HL-60 (cell line): Measurements from ENCODE around the gene PIEZO1.

ENCODE experiments used
- DNase-seq, 2 experiments: peaks; one replicate each; pipeline ENCODE4 v3.0.0-alpha.2; 2010 to 2020; ENCODE audit warnings: low read depth in 1 of 2, low spot score in 1 of 2
- H3K27ac ChIP-seq: fragments of 250-450 bp; sonication (Bioruptor Pico); replicated peaks from 2 replicates; pipeline ENCODE4 v1.5.1; 2020; ENCODE audit warnings: mild to moderate bottlenecking, moderate library complexity
- H3K27me3 ChIP-seq: fragments of 250-450 bp; sonication (Bioruptor Pico); 2 replicates; pipeline ENCODE4 v1.5.1; 2021; ENCODE audit warnings: mild to moderate bottlenecking, moderate library complexity; ENCODE audit not compliant: insufficient read depth, poor library complexity, severe bottlenecking
- H3K4me3 ChIP-seq: replicated peaks from 2 replicates; pipeline ENCODE4 v1.5.1; 2011; ENCODE audit warnings: mild to moderate bottlenecking, control low read depth, low read length; ENCODE audit not compliant: insufficient read depth
- GABPA ChIP-seq: IDR thresholded peaks from 2 replicates; pipeline ENCODE4 v1.6.1; 2012; ENCODE audit warnings: low read depth
- POLR2AphosphoS5 ChIP-seq: IDR thresholded peaks from 2 replicates; pipeline ENCODE4 v1.6.1; 2012; ENCODE audit warnings: low read depth
- SPI1 ChIP-seq: IDR thresholded peaks from 2 replicates; pipeline ENCODE4 v1.6.1; 2012; ENCODE audit warnings: low read depth, mild to moderate bottlenecking, borderline replicate concordance
- TF ChIP-seq, protein P1 (sequence below): IDR thresholded peaks from 2 replicates; pipeline ENCODE4 v1.6.1; 2012; ENCODE audit warnings: low read depth; ENCODE audit not compliant: insufficient replicate concordance
- TF ChIP-seq, protein P2 (sequence below): IDR thresholded peaks from one replicate; pipeline ENCODE4 v1.5.1; 2011; ENCODE audit warnings: low read length, control low read depth, inconsistent platforms; ENCODE audit not compliant: insufficient read depth

Gene PIEZO1

DNA sequence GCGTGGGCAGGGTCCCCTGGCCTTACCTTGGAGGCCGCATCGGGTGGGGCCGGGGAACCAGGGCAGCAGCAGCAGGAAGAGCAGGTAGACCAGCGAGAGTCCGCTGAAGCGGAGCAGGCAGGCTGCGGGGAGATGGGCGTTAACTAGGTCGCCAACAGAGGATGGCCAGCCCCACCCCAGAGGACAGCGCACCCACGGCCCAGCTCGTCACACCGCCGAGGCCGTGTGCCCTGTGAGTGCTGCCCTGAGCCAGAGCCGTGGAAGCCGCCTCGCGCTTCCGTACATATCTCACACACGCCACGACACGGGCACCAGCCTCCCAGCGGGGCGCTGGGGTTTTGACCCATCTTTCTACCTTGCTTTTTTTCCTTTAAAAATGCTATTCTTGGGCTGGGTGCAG is 35.7 kb downstream of the PIEZO1 start:
- no peak overlapping the region for H3K4me3 ChIP-seq
- no peak for TF ChIP-seq SPI1
- TF ChIP-seq, protein P1, sequence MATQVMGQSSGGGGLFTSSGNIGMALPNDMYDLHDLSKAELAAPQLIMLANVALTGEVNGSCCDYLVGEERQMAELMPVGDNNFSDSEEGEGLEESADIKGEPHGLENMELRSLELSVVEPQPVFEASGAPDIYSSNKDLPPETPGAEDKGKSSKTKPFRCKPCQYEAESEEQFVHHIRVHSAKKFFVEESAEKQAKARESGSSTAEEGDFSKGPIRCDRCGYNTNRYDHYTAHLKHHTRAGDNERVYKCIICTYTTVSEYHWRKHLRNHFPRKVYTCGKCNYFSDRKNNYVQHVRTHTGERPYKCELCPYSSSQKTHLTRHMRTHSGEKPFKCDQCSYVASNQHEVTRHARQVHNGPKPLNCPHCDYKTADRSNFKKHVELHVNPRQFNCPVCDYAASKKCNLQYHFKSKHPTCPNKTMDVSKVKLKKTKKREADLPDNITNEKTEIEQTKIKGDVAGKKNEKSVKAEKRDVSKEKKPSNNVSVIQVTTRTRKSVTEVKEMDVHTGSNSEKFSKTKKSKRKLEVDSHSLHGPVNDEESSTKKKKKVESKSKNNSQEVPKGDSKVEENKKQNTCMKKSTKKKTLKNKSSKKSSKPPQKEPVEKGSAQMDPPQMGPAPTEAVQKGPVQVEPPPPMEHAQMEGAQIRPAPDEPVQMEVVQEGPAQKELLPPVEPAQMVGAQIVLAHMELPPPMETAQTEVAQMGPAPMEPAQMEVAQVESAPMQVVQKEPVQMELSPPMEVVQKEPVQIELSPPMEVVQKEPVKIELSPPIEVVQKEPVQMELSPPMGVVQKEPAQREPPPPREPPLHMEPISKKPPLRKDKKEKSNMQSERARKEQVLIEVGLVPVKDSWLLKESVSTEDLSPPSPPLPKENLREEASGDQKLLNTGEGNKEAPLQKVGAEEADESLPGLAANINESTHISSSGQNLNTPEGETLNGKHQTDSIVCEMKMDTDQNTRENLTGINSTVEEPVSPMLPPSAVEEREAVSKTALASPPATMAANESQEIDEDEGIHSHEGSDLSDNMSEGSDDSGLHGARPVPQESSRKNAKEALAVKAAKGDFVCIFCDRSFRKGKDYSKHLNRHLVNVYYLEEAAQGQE: no peak
- TF ChIP-seq, protein P2, sequence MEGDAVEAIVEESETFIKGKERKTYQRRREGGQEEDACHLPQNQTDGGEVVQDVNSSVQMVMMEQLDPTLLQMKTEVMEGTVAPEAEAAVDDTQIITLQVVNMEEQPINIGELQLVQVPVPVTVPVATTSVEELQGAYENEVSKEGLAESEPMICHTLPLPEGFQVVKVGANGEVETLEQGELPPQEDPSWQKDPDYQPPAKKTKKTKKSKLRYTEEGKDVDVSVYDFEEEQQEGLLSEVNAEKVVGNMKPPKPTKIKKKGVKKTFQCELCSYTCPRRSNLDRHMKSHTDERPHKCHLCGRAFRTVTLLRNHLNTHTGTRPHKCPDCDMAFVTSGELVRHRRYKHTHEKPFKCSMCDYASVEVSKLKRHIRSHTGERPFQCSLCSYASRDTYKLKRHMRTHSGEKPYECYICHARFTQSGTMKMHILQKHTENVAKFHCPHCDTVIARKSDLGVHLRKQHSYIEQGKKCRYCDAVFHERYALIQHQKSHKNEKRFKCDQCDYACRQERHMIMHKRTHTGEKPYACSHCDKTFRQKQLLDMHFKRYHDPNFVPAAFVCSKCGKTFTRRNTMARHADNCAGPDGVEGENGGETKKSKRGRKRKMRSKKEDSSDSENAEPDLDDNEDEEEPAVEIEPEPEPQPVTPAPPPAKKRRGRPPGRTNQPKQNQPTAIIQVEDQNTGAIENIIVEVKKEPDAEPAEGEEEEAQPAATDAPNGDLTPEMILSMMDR: no peak
- no peak for TF ChIP-seq POLR2AphosphoS5
- no peak for TF ChIP-seq GABPA
- no peak for DNase-seq
- H3K27ac ChIP-seq: no peak overlapping the region
- H3K27me3 ChIP-seq: no peaks in the 10 kb centered on the region

DNA sequence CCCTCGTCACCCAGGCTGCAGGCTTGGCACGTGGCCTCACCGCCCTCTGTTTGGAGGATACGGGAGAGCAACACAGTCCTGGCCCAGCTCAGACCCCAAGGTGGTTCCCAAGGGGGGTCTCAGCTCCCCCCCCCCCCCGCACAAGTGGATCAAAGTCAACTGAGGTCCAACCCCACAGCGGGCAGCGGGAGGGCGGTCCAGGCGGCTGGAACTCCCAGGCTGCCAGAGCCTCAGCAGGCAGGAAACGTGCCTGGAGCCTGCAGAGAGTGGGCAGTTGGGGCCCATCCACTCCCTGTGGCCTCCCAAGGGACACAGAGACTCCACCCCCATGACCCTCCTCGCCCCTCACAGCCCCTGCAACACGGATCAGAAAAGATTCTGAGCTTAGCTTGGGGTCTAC is 36.7 kb downstream of the PIEZO1 start:
- Histone ChIP-seq H3K27ac (no peak overlapping the region), H3K27me3 (no peaks in the 10 kb centered on the region), H3K4me3 (no peak overlapping the region)
- TF ChIP-seq, protein P1: no peak
- TF ChIP-seq GABPA: no peak
- TF ChIP-seq SPI1: no peak
- TF ChIP-seq, protein P2: no peak
- TF ChIP-seq POLR2AphosphoS5: no peak
- DNase-seq: no peak

DNA sequence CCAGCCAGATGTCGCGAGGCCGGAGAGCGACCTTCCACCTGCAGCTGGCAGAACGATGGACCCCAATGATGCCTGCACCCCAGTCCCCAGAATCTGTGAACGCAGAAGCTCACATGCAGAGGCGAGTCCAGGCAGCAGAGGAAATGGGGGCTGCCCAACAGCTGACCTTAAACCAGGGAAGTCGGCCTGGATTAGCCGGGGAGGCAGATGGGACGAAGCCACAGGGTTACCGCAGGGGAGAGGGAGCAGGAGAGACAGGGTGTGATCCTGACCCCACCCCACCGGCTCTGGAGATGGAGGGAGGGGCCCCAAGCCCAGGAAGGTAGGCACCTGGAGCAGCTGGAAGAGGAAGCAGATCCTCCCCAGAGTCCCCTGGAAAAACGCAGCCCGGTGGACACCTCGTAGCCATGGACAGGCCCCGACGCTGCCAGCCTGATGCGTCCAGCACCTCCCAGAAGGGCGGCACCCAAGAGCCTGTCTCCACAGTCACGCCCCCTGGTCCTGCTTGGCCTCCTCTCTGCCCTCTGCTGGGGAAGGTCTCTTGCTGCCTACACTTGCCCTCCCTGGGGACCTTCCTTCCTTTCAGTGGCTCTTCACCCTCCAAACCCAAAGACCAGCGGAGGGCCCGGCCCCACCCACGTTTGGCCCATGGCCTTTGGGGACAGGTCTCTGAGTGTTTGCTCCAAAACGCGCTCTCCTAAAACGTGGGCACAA is 37.3 kb downstream of the PIEZO1 start:
- H3K27me3 ChIP-seq: no peaks in the 10 kb centered on the region
- no peak overlapping the region for H3K4me3 ChIP-seq
- H3K27ac ChIP-seq: no peak overlapping the region
- TF ChIP-seq GABPA (no peak), SPI1 (no peak), POLR2AphosphoS5 (no peak)
- TF ChIP-seq, protein P1: no peak
- TF ChIP-seq, protein P2: peak; percentile 59
- DNase-seq: peak; percentile 38 to 78
